Endothelial cell of umbilical vein (primary cell): Measurements from ENCODE around the gene CUX1. TPM values are rescaled to one million over a fixed set of nuclear protein-coding genes. Genes with fewer than 3 reads are reported as not detected.

Source experiments
- BruUV-seq: library from RNA; stranded (reverse); fragments of 400-500 nt; replicated peaks from 2 replicates; lab custom pipeline; 2021; lab: Mats Ljungman, UMichigan
- CTCF ChIA-PET: fragments of 300-600, 350-600 bp; sonication (Branson Sonifier 250); formaldehyde crosslinking; loops from one replicate; lab custom pipeline; 2021; ENCODE audit warnings: antibody characterized with exemption, inconsistent platforms; lab: Charles Lee
- POLR2A ChIA-PET: fragments of 300-600, 350-600 bp; sonication (Branson Sonifier 250); formaldehyde crosslinking; loops from one replicate; lab custom pipeline; 2021; ENCODE audit warnings: antibody characterized with exemption, inconsistent platforms; lab: Charles Lee
- DNase-seq: peaks from one replicate; pipeline ENCODE4 v3.0.0-alpha.2; 2011; ENCODE audit warnings: low read depth, low spot score
- FAIRE-seq: peaks from 2 replicates; lab custom pipeline; 2011; peaks lifted over from hg19 to GRCh38; lab: Jason Lieb, UNC
- H2AFZ ChIP-seq: 2 replicates; pipeline ENCODE4 v1.6.0; 2012; ENCODE audit warnings: low read depth, low read length, control low read depth, inconsistent platforms
- H3K27ac ChIP-seq: 2 replicates; pipeline ENCODE4 v1.5.1; 2011; ENCODE audit warnings: low read depth, mild to moderate bottlenecking, control low read depth, low read length, moderate library complexity; ENCODE audit not compliant: insufficient read depth
- H3K27me3 ChIP-seq, 2 experiments: 2 replicates each; pipeline versions ENCODE4 v1.6.0 to v1.6.1; 2011; ENCODE audit warnings: low read length in 2 of 2, mixed read lengths in 1 of 2; ENCODE audit not compliant: control insufficient read depth in 2 of 2, insufficient read depth in 2 of 2
- H3K36me3 ChIP-seq, 2 experiments: 2 replicates in 1 of 2; 3 replicates in 1 of 2; pipeline ENCODE4 v1.5.1; 2011; ENCODE audit warnings: low read length in 2 of 2, mild to moderate bottlenecking in 1 of 2, moderate library complexity in 1 of 2; ENCODE audit not compliant: control insufficient read depth in 2 of 2, insufficient read depth in 2 of 2; ENCODE audit errors: extremely low read depth in 1 of 2
- H3K4me1 ChIP-seq: 3 replicates; pipeline ENCODE4 v1.5.1; 2011; ENCODE audit warnings: mild to moderate bottlenecking, low read length; ENCODE audit not compliant: control insufficient read depth, insufficient read depth; ENCODE audit errors: extremely low read depth
- H3K4me2 ChIP-seq: 2 replicates; pipeline ENCODE4 v1.6.1; 2011; ENCODE audit warnings: low read length, control low read depth, mixed read lengths; ENCODE audit not compliant: insufficient read depth
- H3K4me3 ChIP-seq, 3 experiments: fragments of 200-600 bp in 1 of 3; sonication (generic), shearing (Covaris generic) in 1 of 3; replicated peaks in 1 of 3; 2 replicates each; pipeline ENCODE4 v1.5.1; 2011 to 2016; ENCODE audit warnings: control low read depth in 3 of 3, low read length in 3 of 3, mild to moderate bottlenecking in 2 of 3, inconsistent platforms in 1 of 3, low read depth in 1 of 3, moderate library complexity in 1 of 3; ENCODE audit not compliant: insufficient read depth in 1 of 3
- H3K79me2 ChIP-seq: 2 replicates; pipeline ENCODE4 v1.6.0; 2012; ENCODE audit warnings: low read length, inconsistent platforms; ENCODE audit not compliant: control insufficient read depth, insufficient read depth
- H3K9ac ChIP-seq: replicated peaks from 2 replicates; pipeline ENCODE3; 2011; ENCODE audit warnings: low read length, control low read depth; ENCODE audit not compliant: insufficient read depth; ENCODE audit errors: extremely low read depth
- H3K9me1 ChIP-seq: replicated peaks from 3 replicates; pipeline ENCODE4 v1.6.0; 2011; ENCODE audit warnings: mild to moderate bottlenecking, low read length; ENCODE audit not compliant: control insufficient read depth, insufficient read depth; ENCODE audit errors: extremely low read depth
- H3K9me3 ChIP-seq: replicated peaks from 2 replicates; pipeline ENCODE4 v1.5.1; 2012; ENCODE audit warnings: low read length, inconsistent platforms; ENCODE audit not compliant: control insufficient read depth, insufficient read depth
- H4K20me1 ChIP-seq: replicated peaks from 2 replicates; pipeline ENCODE3; 2011; ENCODE audit warnings: mild to moderate bottlenecking, low read length; ENCODE audit not compliant: control insufficient read depth, insufficient read depth; ENCODE audit errors: extremely low read depth
- CTCF ChIP-seq, 2 donors: IDR thresholded peaks; 1 replicate in 1 of 2; 2 replicates in 1 of 2; pipeline ENCODE4 v1.5.1; 2011; ENCODE audit warnings: low read length in 2 of 2, mild to moderate bottlenecking in 2 of 2, moderate library complexity in 2 of 2, control low read depth in 1 of 2, inconsistent platforms in 1 of 2, low read depth in 1 of 2; ENCODE audit not compliant: insufficient read depth in 1 of 2; ENCODE audit errors: extremely low read depth in 1 of 2
- EZH2 ChIP-seq: IDR thresholded peaks from 2 replicates; pipeline ENCODE4 v1.6.1; 2012; ENCODE audit warnings: borderline replicate concordance, low read depth, mild to moderate bottlenecking, moderate library complexity, low read length, inconsistent platforms; ENCODE audit not compliant: severe bottlenecking
- FOS ChIP-seq: IDR thresholded peaks from 2 replicates; pipeline ENCODE4 v1.6.1; 2011; ENCODE audit warnings: mild to moderate bottlenecking, low read length, moderate library complexity, borderline replicate concordance; ENCODE audit not compliant: insufficient read depth
- GATA2 ChIP-seq: IDR thresholded peaks from 2 replicates; pipeline ENCODE4 v1.7.0; 2011; ENCODE audit warnings: low read depth, mild to moderate bottlenecking, moderate library complexity, mixed read lengths, low read length; ENCODE audit not compliant: insufficient read length, insufficient read depth
- JUN ChIP-seq: IDR thresholded peaks from 2 replicates; pipeline ENCODE4 v1.6.1; 2011; ENCODE audit warnings: borderline replicate concordance, low read depth; ENCODE audit not compliant: insufficient read length, insufficient read depth
- MAX ChIP-seq: IDR thresholded peaks from 2 replicates; pipeline ENCODE4 v1.6.1; 2011; ENCODE audit not compliant: insufficient read depth, insufficient read length
- MYC ChIP-seq: IDR thresholded peaks from one replicate; pipeline ENCODE4 v1.6.1; 2011; ENCODE audit warnings: mild to moderate bottlenecking, low read depth, low read length
- POLR2A ChIP-seq: IDR thresholded peaks from 2 replicates; pipeline ENCODE4 v1.6.1; 2012; ENCODE audit warnings: low read depth, mild to moderate bottlenecking, control low read depth, low read length
- POLR2AphosphoS5 ChIP-seq: IDR thresholded peaks from 2 replicates; pipeline ENCODE4 v1.6.1; 2012; ENCODE audit warnings: low read depth, mild to moderate bottlenecking, control low read depth, low read length, moderate library complexity; ENCODE audit not compliant: insufficient read depth
- dilution Hi-C: fragments of 300-500 bp; cut with MboI; formaldehyde crosslinking; loops from one replicate; pipeline ENCODE4 v1.15.0; 2019; ENCODE audit warnings: low sequenced_read_pairs; ENCODE audit not compliant: extremely low pct_ligation_motif_present
- intact Hi-C: fragments of 100-400 bp; cut with micrococcal nuclease; formaldehyde crosslinking; loops from one replicate; pipeline ENCODE4 v1.10.0; 2022
- polyA plus RNA-seq, 4 experiments: library from polyadenylated mRNA; depleted of rRNA in 3 of 4; stranded (reverse) in 3 of 4; unstranded in 1 of 4; fragments of >200 nt; gene quantifications; 2 replicates each; pipeline versions ENCODE4 v1.2.1 to v1.2.3, GENCODE V29; 2011 to 2012; ENCODE audit warnings: missing spikeins in 1 of 4
- total RNA-seq: library from RNA; stranded (reverse); gene quantifications from 2 replicates; pipeline ENCODE4 v1.2.3, GENCODE V29; 2021

CUX1 gene
- total and polyA plus RNA-seq, 2 donors (not counting 3 experiments of a cell fraction or from before 2014, with no cell fraction given), result 13.8 to 49.8 TPM

GRCh38 chr7:101932083-101932482 lies 114.7 kb downstream of the CUX1 start:
- Histone ChIP-seq H3K27ac (no peak overlapping the region), H4K20me1 (no peaks in the 10 kb centered on the region), H3K9me1 (no peaks in the 10 kb centered on the region), H3K9ac (no peak overlapping the region), H3K4me1 (peaks cover 10% of the 10 kb centered on the region), H2AFZ (no peak overlapping the region), H3K4me3 (no peak overlapping the region), H3K4me2 (no peak overlapping the region), H3K9me3 (no peaks in the 10 kb centered on the region), H3K36me3 (no peaks in the 10 kb centered on the region), H3K27me3 (no peaks in the 10 kb centered on the region), H3K79me2 (peaks cover 1% of the 10 kb centered on the region)
- dilution Hi-C loops, result no loop called here
- ChIA-PET POLR2A (no interaction called here), CTCF (interaction anchor here (0.6 kb wide), 1 partner anchor 423 kb away, joined by 8 read pairs; no protein-coding TSS in a partner anchor)
- BruUV-seq, result no TSS peak
- no peak for DNase-seq
- FAIRE-seq, result no peak
- intact Hi-C loops, result loop anchor here (2.0 kb wide), 1 partner anchor 15 kb away; no protein-coding TSS in a partner anchor
- no peak for TF ChIP-seq MYC

- H3K36me3 ChIP-seq, result no peaks in the 10 kb centered on the region
- POLR2A ChIA-PET, result no interaction called here
- H3K9me1 ChIP-seq, result no peaks in the 10 kb centered on the region
- CTCF ChIA-PET, result no interaction called here
- intact Hi-C loops (loop anchor here (2.0 kb wide), 1 partner anchor 14 kb away; no protein-coding TSS in a partner anchor), dilution Hi-C loops (no loop called here)
- no peaks in the 10 kb centered on the region for H4K20me1 ChIP-seq
- H3K27ac ChIP-seq, result no peak overlapping the region
- H3K27me3 ChIP-seq, result no peaks in the 10 kb centered on the region
- FAIRE-seq (no peak), DNase-seq (no peak)
- H3K79me2 ChIP-seq, result peaks cover 1% of the 10 kb centered on the region
- no peak overlapping the region for H2AFZ ChIP-seq
- H3K4me3 ChIP-seq, result no peak overlapping the region
- H3K4me2 ChIP-seq, result no peak overlapping the region
- no TSS peak for BruUV-seq
- no peaks in the 10 kb centered on the region for H3K9me3 ChIP-seq
- no peak overlapping the region for H3K9ac ChIP-seq
- H3K4me1 ChIP-seq, result peaks cover 8% of the 10 kb centered on the region
- TF ChIP-seq MYC (no peak), GATA2 (no peak), CTCF (IDR thresholded peaks at IDR 0.05; ENCODE audit: extremely low read depth in 1 of 2, insufficient read depth in 1 of 2, low read depth in 1 of 2, low read length in 2 of 2) (no peak), MAX (no peak), POLR2A (no peak), JUN (no peak), POLR2AphosphoS5 (no peak), EZH2 (no peak), FOS (no peak)
Observed at GRCh38 chr7:101933028-101933427, 115.6 kb downstream of the CUX1 start.
